Breast epithelium (tissue), 3 donors: ENCODE results near the gene SMIM41.

Experiments
- POLR2AphosphoS5 ChIP-seq, 3 donors: sonication (generic); formaldehyde crosslinking; IDR thresholded peaks; one replicate each; pipeline ENCODE4 v1.6.1; 2017; ENCODE audit warnings: antibody characterized with exemption in 3 of 3
- TF ChIP-seq, protein P1 (sequence below), 3 donors: fragments of 450-650 bp; IDR thresholded peaks; one replicate each; pipeline ENCODE4 v1.5.1; 2016 to 2017; ENCODE audit warnings: antibody characterized with exemption in 3 of 3, mild to moderate bottlenecking in 3 of 3, moderate library complexity in 3 of 3

DNA sequence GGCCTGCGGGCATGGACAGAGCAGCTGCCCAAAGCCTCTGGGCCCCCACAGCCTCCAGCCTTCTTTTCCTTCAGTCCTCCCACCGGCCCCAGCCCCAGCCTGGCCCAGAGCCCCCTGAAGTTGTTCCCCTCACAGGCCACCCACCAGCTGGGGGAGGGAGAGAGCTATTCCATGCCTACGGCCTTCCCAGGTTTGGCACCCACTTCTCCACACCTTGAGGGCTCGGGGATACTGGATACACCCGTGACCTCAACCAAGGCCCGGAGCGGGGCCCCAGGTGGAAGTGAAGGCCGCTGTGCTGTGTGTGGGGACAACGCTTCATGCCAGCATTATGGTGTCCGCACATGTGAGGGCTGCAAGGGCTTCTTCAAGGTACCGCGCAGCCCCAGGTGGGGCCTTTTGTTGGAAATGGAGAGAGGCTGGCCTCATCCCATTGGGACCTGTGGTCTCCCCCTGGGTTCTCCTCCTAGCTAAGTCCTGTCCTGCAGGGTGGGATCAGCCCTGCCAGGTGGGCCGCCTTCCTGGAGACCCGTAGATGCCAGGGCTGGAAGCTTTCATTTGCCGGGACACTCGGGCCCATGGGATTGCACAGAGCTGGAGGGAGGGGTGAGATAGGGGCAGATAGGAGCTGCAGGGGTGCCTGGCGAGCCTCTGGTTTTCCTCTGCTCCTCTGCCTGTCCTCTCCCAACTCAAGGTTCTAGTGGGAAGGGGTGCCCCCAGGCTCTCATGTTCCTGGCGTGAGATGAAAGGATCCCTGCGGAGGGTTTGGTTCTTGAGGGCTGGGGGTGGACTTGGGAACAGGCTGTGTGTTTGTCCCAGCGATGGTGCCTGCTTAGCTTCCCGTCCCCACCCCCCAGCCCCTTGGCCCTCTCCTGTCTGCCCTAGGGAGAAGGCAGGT lies 24.4 kb upstream of the SMIM41 start:
- TF ChIP-seq, protein P1, sequence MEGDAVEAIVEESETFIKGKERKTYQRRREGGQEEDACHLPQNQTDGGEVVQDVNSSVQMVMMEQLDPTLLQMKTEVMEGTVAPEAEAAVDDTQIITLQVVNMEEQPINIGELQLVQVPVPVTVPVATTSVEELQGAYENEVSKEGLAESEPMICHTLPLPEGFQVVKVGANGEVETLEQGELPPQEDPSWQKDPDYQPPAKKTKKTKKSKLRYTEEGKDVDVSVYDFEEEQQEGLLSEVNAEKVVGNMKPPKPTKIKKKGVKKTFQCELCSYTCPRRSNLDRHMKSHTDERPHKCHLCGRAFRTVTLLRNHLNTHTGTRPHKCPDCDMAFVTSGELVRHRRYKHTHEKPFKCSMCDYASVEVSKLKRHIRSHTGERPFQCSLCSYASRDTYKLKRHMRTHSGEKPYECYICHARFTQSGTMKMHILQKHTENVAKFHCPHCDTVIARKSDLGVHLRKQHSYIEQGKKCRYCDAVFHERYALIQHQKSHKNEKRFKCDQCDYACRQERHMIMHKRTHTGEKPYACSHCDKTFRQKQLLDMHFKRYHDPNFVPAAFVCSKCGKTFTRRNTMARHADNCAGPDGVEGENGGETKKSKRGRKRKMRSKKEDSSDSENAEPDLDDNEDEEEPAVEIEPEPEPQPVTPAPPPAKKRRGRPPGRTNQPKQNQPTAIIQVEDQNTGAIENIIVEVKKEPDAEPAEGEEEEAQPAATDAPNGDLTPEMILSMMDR (IDR thresholded peaks at IDR 0.05): no peak
- TF ChIP-seq POLR2AphosphoS5 (IDR thresholded peaks at IDR 0.05): no peak
